ENCODE results near the gene FRS3.

The FRS3 gene

GRCh38 chr6:41732149-41732548, 47.6 kb downstream of the FRS3 start:
- DNase-seq (ENCODE audit: extremely low read depth, insufficient read length): no peak
- peak overlapping the region; percentile 78 for H3K4me3 ChIP-seq (replicated peaks; ENCODE audit: low read depth, low read length)

GRCh38 chr6:41731561-41732086, 48.1 kb downstream of the FRS3 start:
- Histone ChIP-seq H3K36me3 (ENCODE audit: control insufficient read depth, insufficient read depth, low read length) (peaks cover 3% of the 10 kb centered on the region; the same call in 1 of the 2 replicates), H3K27me3 (replicated peaks; ENCODE audit: control insufficient read depth, insufficient read depth, low read length) (no peaks in the 10 kb centered on the region), H3K4me3 (replicated peaks; ENCODE audit: low read depth, low read length) (peak overlapping the region; percentile 78)
- no peak for DNase-seq (ENCODE audit: extremely low read depth, insufficient read length)
- TF ChIP-seq CTCF (IDR thresholded peaks at IDR 0.05; ENCODE audit: insufficient read depth, low read length, poor library complexity, severe bottlenecking): no peak

More at GRCh38 chr6:41732149-41732548, 47.6 kb downstream of the FRS3 start:
- Histone ChIP-seq H3K27me3 (replicated peaks; ENCODE audit: control insufficient read depth, insufficient read depth, low read length) (no peaks in the 10 kb centered on the region), H3K36me3 (ENCODE audit: control insufficient read depth, insufficient read depth, low read length) (peaks cover 2% of the 10 kb centered on the region; the same call in 1 of the 2 replicates)
- TF ChIP-seq CTCF (IDR thresholded peaks at IDR 0.05; ENCODE audit: insufficient read depth, low read length, poor library complexity, severe bottlenecking): no peak

- no peak for DNase-seq (ENCODE audit: extremely low read depth, insufficient read length)
- no peak for TF ChIP-seq CTCF (IDR thresholded peaks at IDR 0.05; ENCODE audit: insufficient read depth, low read length, poor library complexity, severe bottlenecking)
- Histone ChIP-seq H3K27me3 (replicated peaks; ENCODE audit: control insufficient read depth, insufficient read depth, low read length) (no peaks in the 10 kb centered on the region), H3K36me3 (ENCODE audit: control insufficient read depth, insufficient read depth, low read length) (peaks cover 3% of the 10 kb centered on the region; the same call in 1 of the 2 replicates), H3K4me3 (replicated peaks; ENCODE audit: low read depth, low read length) (peak overlapping the region; percentile 78)
Measured at GRCh38 chr6:41730531-41731436, 48.9 kb downstream of the FRS3 start.

- Histone ChIP-seq H3K36me3 (ENCODE audit: control insufficient read depth, insufficient read depth, low read length) (peaks cover 3% of the 10 kb centered on the region; the same call in 1 of the 2 replicates), H3K27me3 (replicated peaks; ENCODE audit: control insufficient read depth, insufficient read depth, low read length) (no peaks in the 10 kb centered on the region), H3K4me3 (replicated peaks; ENCODE audit: low read depth, low read length) (peak overlapping the region; percentile 78)
- TF ChIP-seq CTCF (IDR thresholded peaks at IDR 0.05; ENCODE audit: insufficient read depth, low read length, poor library complexity, severe bottlenecking): no peak
- no peak for DNase-seq (ENCODE audit: extremely low read depth, insufficient read length)
Measured at GRCh38 chr6:41729624-41730023, 50.1 kb downstream of the FRS3 start.

GRCh38 chr6:41728954-41729353, 50.7 kb downstream of the FRS3 start:
- no peak for DNase-seq (ENCODE audit: extremely low read depth, insufficient read length)
- no peak for TF ChIP-seq CTCF (IDR thresholded peaks at IDR 0.05; ENCODE audit: insufficient read depth, low read length, poor library complexity, severe bottlenecking)
- Histone ChIP-seq H3K27me3 (replicated peaks; ENCODE audit: control insufficient read depth, insufficient read depth, low read length) (no peaks in the 10 kb centered on the region), H3K4me3 (replicated peaks; ENCODE audit: low read depth, low read length) (peak overlapping the region; percentile 78), H3K36me3 (ENCODE audit: control insufficient read depth, insufficient read depth, low read length) (peaks cover 3% of the 10 kb centered on the region; the same call in 1 of the 2 replicates)
